Measurements from ENCODE around the gene ZIC4. TPM values are rescaled to one million over a fixed set of nuclear protein-coding genes. Genes with fewer than 3 reads are reported as not detected.

The ZIC4 gene
- total and polyA plus RNA-seq, 3 donors from 2014 or later, result 0.06 to 0.55 (median 0.31) TPM

GRCh38 chr3:147424581-147425387 is 18.4 kb upstream of the ZIC4 start:
- intact Hi-C loops (cut with DNase I; ENCODE audit: low total_unique reads), result no loop called here
- H3K27me3 ChIP-seq, result peaks cover 6% of the 10 kb centered on the region
- H3K27ac ChIP-seq, result no peak overlapping the region
- no peaks in the 10 kb centered on the region for H3K4me1 ChIP-seq
- no peak for DNase-seq
- no peaks in the 10 kb centered on the region for H3K9me3 ChIP-seq
- H3K4me3 ChIP-seq, result peak overlapping the region in 1 of 2 donors; percentile 43
- TF ChIP-seq CTCF (IDR thresholded peaks at IDR 0.05) (no peak), POLR2A (IDR thresholded peaks at IDR 0.05) (no peak)
- no peaks in the 10 kb centered on the region for H3K36me3 ChIP-seq (ENCODE audit: low read depth, missing control alignments)
- WGBS, 2 donors, result 13 to 17% methylated on average over 14 of the region's 14 CpGs

GRCh38 chr3:147423798-147424580 is 17.6 kb upstream of the ZIC4 start:
- Histone ChIP-seq H3K4me1 (peaks cover 3% of the 10 kb centered on the region), H3K9me3 (no peaks in the 10 kb centered on the region), H3K36me3 (ENCODE audit: low read depth, missing control alignments) (no peaks in the 10 kb centered on the region), H3K4me3 (peak overlapping the region in 1 of 2 donors; percentile 43), H3K27me3 (peaks cover 10% of the 10 kb centered on the region), H3K27ac (no peak overlapping the region)
- intact Hi-C loops (cut with DNase I; ENCODE audit: low total_unique reads), result no loop called here
- WGBS, 2 donors, result 7 to 8% methylated on average over 32 to 33 of the region's 33 CpGs
- TF ChIP-seq CTCF (IDR thresholded peaks at IDR 0.05), result no peak
- TF ChIP-seq POLR2A (IDR thresholded peaks at IDR 0.05), result no peak
- peak; percentile 21 for DNase-seq

GRCh38 chr3:147423537-147423797 is 17.1 kb upstream of the ZIC4 start:
- Histone ChIP-seq H3K27ac (no peak overlapping the region), H3K9me3 (no peaks in the 10 kb centered on the region), H3K27me3 (peaks cover 10% of the 10 kb centered on the region), H3K4me3 (no peak overlapping the region), H3K4me1 (peaks cover 6% of the 10 kb centered on the region), H3K36me3 (ENCODE audit: low read depth, missing control alignments) (no peaks in the 10 kb centered on the region)
- 8 to 11% methylated on average over 3 of the region's 3 CpGs for WGBS, 2 donors
- no peak for DNase-seq
- TF ChIP-seq POLR2A (IDR thresholded peaks at IDR 0.05) (no peak), CTCF (IDR thresholded peaks at IDR 0.05) (no peak)
- intact Hi-C loops (cut with DNase I; ENCODE audit: low total_unique reads), result no loop called here

GRCh38 chr3:147422601-147423536 is 16.5 kb upstream of the ZIC4 start:
- Histone ChIP-seq H3K4me1 (peaks cover 6% of the 10 kb centered on the region), H3K27ac (no peak overlapping the region)

More at GRCh38 chr3:147422601-147423536, 16.5 kb upstream of the ZIC4 start:
- DNase-seq, result no peak
- no peaks in the 10 kb centered on the region for H3K9me3 ChIP-seq
- WGBS, 2 donors, result 9 to 10% methylated on average over 24 to 36 of the region's 36 CpGs
- TF ChIP-seq CTCF (IDR thresholded peaks at IDR 0.05) (no peak), POLR2A (IDR thresholded peaks at IDR 0.05) (no peak)
- no peaks in the 10 kb centered on the region for H3K36me3 ChIP-seq (ENCODE audit: low read depth, missing control alignments)
- peaks cover 10% of the 10 kb centered on the region for H3K27me3 ChIP-seq
- intact Hi-C loops (cut with DNase I; ENCODE audit: low total_unique reads), result no loop called here
- no peak overlapping the region for H3K4me3 ChIP-seq
